Measurements from ENCODE around the gene TDRD9.

The TDRD9 gene

DNA sequence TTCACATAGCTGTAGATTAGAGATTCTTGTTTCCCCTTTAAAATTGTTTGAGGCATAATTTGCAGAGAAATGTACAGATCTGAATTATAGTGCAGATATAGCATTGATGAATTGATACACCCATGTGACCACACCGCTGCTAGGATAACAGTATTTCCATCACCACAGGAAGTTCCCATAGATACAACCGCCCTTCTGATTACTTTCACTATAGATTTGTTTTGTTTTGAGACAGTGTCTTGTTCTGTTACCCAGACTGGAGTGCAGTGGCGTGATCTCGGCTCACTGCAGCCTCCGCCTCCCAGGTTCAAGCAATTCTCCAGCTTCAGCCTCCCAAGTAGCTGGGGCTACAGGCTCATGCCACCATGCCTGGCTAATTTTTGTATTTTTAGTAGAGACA is 148.5 kb downstream of the TDRD9 start:
- DNase-seq, result no peak

DNA sequence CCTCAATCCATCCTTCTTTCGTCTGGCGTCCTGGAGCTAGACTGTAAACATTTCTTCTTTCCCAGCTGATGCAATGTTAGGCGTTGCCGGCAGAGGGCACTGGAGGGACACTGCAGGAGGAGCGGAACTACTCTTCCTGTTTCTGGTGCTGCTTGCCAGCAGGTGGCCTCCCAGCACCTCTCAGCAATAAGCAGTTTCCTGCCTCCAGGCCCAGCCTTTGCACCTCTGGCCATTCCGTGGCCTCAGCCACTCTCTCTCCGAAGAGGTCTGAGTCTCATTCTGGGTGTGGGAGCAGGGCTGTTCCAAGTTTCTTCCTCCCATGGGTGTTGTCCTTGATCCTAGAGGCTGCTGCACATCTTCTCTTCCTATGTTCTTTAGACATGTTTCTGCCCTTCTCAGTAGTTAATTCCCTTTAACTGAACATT is 149.8 kb downstream of the TDRD9 start:
- DNase-seq, result peak; percentile 85

DNA sequence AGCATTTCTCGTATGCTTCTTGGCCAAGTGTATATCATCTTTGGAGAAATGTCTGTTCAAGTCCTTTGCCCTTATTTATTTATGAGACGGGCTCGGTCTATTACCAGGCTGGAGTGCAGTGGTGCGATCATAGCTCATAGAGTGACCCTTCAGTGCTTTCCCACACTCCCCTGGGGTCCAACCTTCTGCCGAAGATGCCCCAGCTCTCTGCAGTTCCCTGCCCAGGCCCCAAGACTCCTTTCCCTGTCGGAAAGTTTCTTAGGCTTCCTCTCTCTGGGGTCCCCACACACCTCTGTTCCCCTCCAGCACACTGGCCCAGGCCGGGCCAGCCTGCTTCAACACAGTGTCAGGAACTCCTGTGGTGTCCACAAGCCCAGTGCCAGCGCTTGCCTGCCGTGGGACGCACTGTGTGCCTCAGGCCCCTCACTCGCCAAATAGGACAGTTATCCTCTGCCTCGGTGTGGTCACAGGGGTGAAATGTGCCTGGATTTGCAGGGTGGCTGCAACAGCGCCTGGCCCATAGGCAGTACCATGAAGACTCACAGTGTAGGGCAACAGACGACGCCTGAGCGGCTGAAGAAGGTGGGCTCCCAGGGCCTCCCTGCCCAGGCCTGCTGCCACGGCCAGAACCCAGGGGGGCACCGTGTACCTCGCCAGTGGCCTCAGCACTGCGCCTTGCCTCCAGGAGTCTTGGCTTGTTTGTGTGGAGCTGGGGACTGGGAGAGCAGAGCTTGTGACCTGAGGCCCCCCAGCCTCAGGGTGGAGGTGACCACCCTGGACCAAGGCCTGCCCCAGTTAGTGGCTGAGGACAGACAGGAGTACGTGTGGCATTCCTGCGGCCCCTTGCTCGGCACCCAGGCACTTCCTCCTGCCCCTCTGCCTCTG is 152.4 kb downstream of the TDRD9 start:
- no peak for DNase-seq

- no peak for DNase-seq
Measured at GRCh38 chr14:104081261-104081835, 153.1 kb downstream of the TDRD9 start.

GRCh38 chr14:104081951-104082464 is 153.8 kb downstream of the TDRD9 start:
- DNase-seq, result no peak

GRCh38 chr14:104082807-104083206 is 154.6 kb downstream of the TDRD9 start:
- no peak for DNase-seq

DNA sequence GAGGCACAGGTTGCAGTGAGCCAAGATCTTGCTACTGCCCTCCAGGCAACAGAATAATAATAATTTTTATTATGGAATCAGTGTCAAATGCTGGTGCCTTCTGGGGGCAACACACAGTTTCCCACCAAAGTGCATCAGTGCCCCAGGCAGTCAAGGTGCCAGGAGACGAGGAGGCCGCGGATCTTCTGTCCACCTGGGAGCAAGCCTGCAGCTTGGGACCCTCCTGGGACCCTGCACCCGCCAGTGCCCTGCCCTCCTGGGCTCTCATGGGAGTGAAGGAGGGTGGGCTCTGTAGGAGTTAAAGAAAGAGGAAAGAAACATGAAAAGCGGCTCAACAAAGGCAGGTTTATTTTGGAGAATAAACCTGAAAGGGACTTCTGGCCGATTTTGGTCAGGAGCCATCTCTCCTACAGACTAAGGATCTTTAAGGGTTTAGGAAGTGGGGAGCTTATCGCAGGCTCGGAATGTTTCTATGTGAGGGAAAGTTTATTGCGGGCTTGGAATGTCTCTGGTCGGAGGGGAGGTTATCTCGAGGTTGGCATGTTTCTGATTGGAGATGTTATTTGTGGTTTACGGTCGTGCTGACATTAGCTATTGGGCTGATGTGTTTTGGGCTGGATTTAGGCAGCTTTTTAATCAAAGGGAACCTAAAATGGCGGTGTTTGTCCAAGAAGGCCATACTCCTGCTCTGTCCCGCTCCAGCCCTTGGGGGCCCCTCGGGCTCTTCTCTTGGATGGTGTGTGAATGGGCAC is 156.2 kb downstream of the TDRD9 start:
- no peak for DNase-seq

- no peak for DNase-seq
Measured at GRCh38 chr14:104085032-104085888, 157.0 kb downstream of the TDRD9 start, which contains the start of gene ASPG. Gene ASPG (plus strand): TSS chr14:104085700. CDS start chr14:104085771, 71 bp downstream.

GRCh38 chr14:104085889-104086201 is 157.6 kb downstream of the TDRD9 start:
- DNase-seq, result no peak

- DNase-seq, result no peak
Measured at GRCh38 chr14:104086210-104086660, 158.0 kb downstream of the TDRD9 start.

GRCh38 chr14:104086661-104087461 is 158.6 kb downstream of the TDRD9 start:
- no peak for DNase-seq

- DNase-seq, result no peak
Measured at GRCh38 chr14:104087505-104087904, 159.2 kb downstream of the TDRD9 start.

DNA sequence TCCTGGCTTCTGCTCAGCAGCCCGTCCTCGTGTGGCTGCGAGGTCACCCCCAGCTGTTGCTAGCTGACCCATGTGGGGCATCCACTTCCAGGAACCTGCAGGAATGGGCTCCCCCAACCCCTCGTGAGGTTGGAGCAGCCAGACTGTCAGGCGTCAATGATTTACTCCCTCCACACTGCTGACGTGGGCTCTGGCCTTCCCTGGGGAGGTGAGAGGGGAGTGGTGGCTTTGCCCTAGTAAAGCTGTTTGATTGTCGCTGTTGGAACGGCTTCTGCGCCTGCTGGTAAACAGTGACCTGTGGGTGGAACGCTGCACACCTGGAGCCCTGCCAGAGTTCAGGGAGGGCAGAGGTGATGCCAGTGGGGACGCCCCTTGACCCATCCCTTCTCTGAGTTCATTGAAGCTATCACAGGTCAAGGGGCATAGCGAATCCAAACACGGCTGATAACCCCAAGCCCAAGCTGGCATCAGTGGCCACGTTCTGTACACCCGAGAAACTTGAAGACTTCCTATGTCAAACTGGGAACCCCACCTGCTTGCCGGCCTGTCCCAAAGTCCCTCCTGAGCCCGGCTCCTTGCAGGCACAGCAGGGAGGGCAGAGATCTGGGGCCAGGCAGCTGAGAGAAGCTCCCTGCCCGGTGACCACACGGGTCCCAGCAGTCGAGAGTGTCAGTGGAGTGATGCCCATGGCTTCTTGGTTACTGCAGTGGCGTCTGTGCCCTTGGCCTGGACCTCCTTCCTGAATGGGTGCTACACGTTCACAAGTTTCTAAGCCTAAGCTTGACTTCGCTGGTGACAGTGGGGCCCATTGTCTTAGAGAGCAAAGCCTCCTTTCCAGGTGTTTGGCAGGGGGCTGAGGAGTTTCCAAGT is 160.0 kb downstream of the TDRD9 start:
- no peak for DNase-seq

DNA sequence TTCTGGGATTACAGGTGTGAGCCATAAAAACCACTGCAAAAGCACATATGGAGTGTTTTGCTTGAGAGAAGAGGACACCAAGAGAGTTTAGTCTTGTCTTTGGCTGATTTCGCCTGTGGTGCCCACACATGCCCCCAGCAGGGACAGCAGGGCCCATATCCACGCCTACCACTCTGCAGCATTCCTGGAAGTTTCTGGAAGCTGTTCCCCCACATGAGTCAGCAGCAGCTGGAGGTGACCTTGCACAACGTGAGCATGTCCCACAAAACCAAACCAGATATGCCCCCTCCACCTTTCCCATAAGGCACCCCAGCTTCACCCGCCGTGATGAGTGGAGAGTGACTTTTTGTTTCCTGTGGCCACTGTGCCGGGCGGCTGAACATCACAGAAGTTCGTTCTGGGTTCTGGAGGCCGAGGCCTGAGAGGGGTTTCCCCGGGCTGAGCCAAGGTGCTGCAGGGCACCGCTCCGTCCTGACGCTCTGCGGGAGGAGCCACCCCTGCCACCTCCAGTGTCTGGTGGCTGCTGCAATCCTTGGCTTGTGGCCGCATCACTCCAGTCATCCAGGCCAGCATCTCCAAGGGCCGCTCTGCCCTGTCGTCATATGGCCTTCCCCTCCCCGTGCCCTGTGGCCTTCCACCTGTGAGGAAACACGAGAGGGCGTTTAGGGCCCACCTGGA is 162.0 kb downstream of the TDRD9 start:
- DNase-seq, result no peak

- no peak for DNase-seq
Measured at GRCh38 chr14:104091061-104091926, 163.0 kb downstream of the TDRD9 start.

- DNase-seq, result no peak
Measured at GRCh38 chr14:104091927-104092771, 163.9 kb downstream of the TDRD9 start.

GRCh38 chr14:104092931-104093365 is 164.7 kb downstream of the TDRD9 start:
- DNase-seq, result no peak

Data from inflammatory macrophage treated with lipopolysaccharide for 4 hours (primary cell).